DND-41 (cell line): ENCODE data around the gene SPRN.

Experiments
- EZH2 ChIP-seq: IDR thresholded peaks from 3 replicates; pipeline ENCODE4 v1.6.1; 2012; ENCODE audit warnings: borderline replicate concordance, low read depth, mild to moderate bottlenecking, moderate library complexity, low read length, inconsistent platforms; ENCODE audit not compliant: severe bottlenecking
- TF ChIP-seq, protein P1 (sequence below): IDR thresholded peaks from 2 replicates; pipeline ENCODE4 v1.5.1; 2012; ENCODE audit warnings: borderline replicate concordance, low read length, moderate library complexity, mild to moderate bottlenecking; ENCODE audit not compliant: poor library complexity, severe bottlenecking; ENCODE audit errors: extremely low read depth

DNA sequence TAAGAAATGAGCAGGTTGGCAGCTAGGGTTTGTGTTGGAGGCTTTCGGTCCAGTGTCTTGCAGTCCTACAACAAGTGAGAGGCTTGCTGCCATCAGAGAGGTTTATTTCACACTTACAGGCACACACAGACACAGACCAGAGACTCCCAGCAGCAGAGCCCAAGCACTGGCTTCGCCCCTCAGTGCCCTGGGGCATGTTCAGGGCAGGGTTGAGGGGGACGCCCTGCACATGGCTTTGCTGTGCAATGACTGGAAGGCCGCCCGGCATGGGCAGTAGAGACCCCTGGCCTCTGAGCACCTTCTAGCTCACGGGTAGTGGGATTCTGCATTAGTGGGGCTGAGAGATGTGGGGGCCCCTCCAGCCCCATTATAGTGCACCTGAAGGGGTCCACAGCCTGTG, 3.8 kb downstream of the SPRN start:
- TF ChIP-seq, protein P1, sequence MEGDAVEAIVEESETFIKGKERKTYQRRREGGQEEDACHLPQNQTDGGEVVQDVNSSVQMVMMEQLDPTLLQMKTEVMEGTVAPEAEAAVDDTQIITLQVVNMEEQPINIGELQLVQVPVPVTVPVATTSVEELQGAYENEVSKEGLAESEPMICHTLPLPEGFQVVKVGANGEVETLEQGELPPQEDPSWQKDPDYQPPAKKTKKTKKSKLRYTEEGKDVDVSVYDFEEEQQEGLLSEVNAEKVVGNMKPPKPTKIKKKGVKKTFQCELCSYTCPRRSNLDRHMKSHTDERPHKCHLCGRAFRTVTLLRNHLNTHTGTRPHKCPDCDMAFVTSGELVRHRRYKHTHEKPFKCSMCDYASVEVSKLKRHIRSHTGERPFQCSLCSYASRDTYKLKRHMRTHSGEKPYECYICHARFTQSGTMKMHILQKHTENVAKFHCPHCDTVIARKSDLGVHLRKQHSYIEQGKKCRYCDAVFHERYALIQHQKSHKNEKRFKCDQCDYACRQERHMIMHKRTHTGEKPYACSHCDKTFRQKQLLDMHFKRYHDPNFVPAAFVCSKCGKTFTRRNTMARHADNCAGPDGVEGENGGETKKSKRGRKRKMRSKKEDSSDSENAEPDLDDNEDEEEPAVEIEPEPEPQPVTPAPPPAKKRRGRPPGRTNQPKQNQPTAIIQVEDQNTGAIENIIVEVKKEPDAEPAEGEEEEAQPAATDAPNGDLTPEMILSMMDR = no peak
- no peak for TF ChIP-seq EZH2
